GM18858 (cell line): ENCODE data around the gene ARL6.
"Not testable (repeated sequence)": the region's sequence is repeated elsewhere in the genome, so short reads cannot be mapped to it uniquely, and the experiment has no call there.

Source experiments
- ATAC-seq: cut with Tn5 transposase; IDR thresholded peaks from one replicate; pipeline ENCODE4 v1.9.1; 2021; ENCODE audit not compliant: unreplicated experiment

Gene ARL6

DNA sequence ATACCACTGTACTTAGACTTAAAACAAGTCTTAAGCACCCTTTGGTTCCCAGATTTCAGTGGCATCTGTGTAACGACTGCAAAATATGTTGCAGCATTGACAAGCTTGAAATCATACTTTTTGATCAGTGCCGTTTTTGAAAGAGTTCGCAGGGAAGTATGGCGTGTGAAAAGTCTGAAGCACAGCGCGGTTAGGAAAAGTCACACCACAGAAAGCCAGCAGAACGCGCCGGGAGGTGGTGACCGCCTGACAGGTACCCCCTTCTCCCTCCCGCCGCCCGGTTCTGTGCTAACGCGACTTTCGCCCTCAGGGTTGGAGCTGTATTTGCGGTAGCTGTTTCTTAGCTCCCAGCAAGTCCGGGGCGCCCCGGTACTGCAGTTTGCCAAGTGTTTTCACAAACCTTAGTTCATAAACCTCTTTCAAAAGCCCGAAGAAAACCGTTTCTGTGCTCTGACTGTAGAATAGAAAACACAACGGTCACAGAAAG is 56.8 kb downstream of the ARL6 start:
- peak; percentile 36 for ATAC-seq

- peak; percentile 96 for ATAC-seq
Observed at GRCh38 chr3:97821774-97822358, 57.3 kb downstream of the ARL6 start, which contains the start of gene CRYBG3. CRYBG3 (plus strand) TSS chr3:97822011; CDS start chr3:97822207, 196 bp downstream.

GRCh38 chr3:97822359-97822775 is 57.8 kb downstream of the ARL6 start:
- no peak for ATAC-seq

DNA sequence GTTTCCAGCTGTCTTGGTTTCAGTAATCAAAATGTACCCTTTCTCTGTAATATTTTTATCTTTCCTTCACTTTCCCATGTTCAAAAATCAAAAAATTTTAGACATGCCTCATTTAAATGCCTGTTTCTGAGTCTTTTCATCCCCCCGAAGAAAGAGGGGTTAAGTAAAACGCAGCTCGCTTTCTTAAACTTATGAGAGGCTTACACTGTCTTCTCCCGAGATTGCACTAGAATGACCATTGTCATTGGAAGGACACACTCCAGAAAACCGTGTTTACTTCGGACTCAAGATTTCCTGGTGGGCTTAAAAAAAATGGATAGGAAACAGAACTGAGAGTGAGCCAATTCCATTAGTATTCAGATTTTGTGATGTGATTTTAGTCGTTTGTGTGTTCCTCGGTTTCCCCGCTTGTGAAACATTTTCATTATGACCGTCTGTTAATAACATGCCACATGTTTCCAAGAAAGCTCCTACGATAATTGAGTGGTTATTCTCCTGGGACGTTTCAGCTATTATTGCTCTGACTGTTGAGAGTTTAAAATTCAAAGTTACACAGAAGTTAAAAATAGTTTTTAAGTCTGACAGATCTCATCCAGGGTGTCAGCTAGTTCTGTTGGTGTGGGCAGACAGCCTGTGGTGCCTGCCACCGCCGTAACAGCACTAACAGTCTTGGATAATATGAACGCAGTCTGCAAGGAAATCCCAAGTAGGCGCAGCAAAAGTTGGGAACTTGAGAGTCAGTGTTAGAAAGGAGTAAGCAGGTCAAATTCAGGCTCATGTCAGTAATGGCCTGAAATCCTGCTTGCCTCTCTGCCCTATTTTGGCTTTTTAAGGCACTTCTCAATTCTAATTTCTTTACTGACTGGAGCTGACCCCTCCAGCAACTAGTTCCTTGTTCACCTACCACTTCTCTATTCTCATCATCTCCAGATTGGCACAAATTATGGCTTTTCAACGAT is 58.8 kb downstream of the ARL6 start:
- ATAC-seq: no peak

GRCh38 chr3:97825101-97825500 is 60.5 kb downstream of the ARL6 start:
- no peak for ATAC-seq

DNA sequence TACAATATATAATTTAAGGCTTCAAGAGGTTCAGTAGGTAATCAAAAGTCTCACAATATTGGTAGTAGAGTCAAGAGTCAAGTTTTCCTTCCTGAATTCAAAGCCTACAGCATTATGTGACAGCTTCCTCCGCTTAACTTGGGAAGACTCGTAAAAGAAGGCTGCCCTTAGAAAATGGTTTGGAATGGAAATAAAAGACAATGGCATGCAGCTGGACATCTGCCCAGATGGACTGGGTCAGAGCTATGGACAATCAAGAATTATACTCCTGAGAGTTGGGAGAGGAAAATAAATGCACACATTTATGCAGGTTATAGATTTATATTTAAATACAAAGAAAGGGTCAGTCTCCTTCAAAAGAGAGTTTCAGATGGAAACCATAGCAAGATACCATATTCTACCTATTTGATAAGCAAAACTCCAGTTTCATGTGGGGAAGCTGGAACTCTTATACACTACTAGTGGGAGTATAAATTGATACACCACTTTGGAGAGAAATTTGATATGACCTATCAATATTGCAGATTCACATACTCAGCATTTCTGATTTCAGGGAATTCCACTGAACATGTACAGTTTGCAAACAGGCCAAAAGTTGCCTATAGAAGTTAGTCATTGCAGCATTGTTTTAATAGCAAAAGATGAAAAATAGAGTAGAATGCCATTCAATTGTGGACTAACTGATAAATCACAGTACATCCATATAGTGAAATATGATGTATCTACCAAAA is 63.3 kb downstream of the ARL6 start:
- no peak for ATAC-seq

GRCh38 chr3:97829198-97829597 is 64.6 kb downstream of the ARL6 start:
- ATAC-seq: no peak

GRCh38 chr3:97830638-97831037 is 66.1 kb downstream of the ARL6 start:
- no peak for ATAC-seq

- no peak for ATAC-seq
Observed at GRCh38 chr3:97831140-97831539, 66.6 kb downstream of the ARL6 start.

GRCh38 chr3:97833184-97833583 is 68.6 kb downstream of the ARL6 start:
- ATAC-seq: not testable (repeated sequence)

DNA sequence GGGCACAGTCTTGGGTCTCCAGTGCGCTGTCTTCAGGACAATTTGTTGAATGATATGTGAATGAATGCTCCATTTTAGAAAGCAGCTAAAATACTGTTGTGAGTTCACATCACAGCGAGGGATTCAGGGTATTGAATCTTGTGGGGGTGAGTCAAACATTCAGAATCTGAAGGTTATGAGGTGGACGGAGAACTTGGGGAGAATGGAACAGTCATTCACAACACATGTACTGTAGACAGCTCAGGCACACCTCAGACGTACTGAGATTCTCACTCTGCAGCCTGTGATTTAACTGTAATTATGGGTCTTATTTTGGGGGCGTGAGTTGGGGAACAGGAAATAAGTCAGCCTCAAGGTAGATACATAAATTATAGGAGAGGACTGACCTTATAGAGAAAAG is 71.2 kb downstream of the ARL6 start:
- ATAC-seq: no peak

GRCh38 chr3:97838393-97838792 is 73.8 kb downstream of the ARL6 start:
- no peak for ATAC-seq

DNA sequence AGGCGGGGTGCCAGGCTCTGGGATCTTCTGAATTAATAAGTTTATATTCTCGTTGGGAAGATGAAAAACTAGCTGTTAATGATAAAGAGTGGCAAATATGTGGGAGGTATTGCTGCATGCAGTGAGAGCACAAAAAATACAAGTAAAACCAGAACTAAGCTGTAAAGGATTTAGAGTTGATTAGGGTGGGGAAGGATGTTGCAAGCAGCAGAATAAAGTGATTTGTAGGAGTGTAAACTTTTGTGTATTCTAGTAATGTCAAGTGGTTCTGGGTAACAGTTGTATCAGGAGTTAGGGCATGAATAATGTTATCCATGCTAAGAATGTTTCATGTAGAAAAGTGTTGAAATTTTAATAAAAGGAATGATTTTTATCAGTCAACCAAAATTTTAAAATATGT is 75.4 kb downstream of the ARL6 start:
- ATAC-seq: no peak

DNA sequence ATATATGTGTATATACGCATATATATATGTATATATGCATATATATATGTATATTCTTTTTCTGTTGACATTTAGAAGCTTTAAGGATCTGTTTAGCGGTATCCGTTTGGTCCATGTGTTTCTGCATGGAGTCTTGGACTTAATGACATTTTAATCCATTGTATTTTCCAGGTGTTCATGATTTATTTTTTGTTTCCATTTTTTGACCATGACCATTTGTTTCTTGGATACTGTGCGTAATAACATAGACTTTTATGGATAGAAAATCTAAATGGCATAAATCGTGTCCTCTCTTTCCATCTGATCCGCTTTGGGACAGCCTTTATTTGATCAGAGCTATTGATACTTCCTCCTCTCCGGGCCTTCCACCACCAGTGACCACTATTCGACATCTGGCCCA is 76.7 kb downstream of the ARL6 start:
- ATAC-seq: no peak

DNA sequence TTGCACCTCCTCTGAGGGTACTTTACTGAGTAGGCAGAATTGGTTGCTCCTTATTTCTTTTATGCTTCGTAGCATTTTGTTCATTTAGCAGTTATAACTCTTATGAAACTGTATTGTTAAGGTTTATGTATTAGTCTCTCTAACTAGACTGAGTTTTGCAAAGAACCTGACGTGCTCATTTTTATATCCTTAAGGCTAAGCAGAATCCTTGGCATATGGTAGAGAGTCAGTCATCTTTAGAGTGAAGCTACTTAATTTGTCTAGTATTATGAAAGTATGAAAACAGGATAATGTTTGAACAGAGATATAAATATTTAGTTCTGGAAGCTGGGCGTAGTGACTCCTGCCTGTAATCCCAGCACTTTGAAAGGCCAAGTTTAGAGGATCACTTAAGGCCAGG is 77.4 kb downstream of the ARL6 start:
- ATAC-seq: no peak

DNA sequence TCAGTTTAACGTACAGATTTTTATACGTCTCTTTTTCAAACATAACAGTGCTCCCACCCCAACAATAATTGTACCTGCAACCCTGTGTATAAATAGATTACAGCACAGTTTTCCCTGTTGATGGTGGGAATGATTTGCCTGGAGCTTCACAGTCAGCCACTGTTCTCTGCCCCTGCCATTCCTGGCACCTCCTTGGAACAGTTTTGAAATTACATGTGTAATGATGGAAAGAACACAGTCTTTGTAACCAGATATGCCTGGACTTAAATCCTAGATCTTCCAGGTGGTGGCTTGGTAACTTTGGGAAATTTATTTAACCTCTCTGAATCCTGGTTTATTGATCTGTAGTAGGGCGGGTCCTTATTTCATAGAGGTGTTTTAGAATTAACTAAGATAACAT is 84.2 kb downstream of the ARL6 start:
- no peak for ATAC-seq
